OCI-LY1 (cell line): ENCODE measurements around the gene RPH3AL.

ENCODE experiments used
- H2AFZ ChIP-seq: fragments of 200-600 bp; sonication (generic), shearing (Covaris generic); 2 replicates; pipeline ENCODE4 v1.6.0; 2014; ENCODE audit warnings: antibody characterized with exemption, mild to moderate bottlenecking, low read length
- H3F3A ChIP-seq: fragments of 200-600 bp; sonication (generic), shearing (Covaris generic); 2 replicates; pipeline ENCODE4 v1.6.0; 2014; ENCODE audit warnings: mild to moderate bottlenecking, antibody characterized with exemption, low read length, moderate library complexity; ENCODE audit not compliant: insufficient read depth
- H3K27ac ChIP-seq: fragments of 200-600 bp; sonication (generic); 2 replicates; pipeline ENCODE4 v1.5.1; 2014; ENCODE audit warnings: low read length, mixed run types, mild to moderate bottlenecking, low read depth; ENCODE audit not compliant: poor library complexity, severe bottlenecking
- H3K27me3 ChIP-seq: fragments of 200-600 bp; sonication (generic); 2 replicates; pipeline ENCODE4 v1.6.0; 2014; ENCODE audit warnings: antibody characterized with exemption, mild to moderate bottlenecking, low read length, moderate library complexity; ENCODE audit not compliant: insufficient read depth
- H3K36me3 ChIP-seq: fragments of 200-600 bp; sonication (generic); 2 replicates; pipeline ENCODE4 v1.6.1; 2014; ENCODE audit warnings: mild to moderate bottlenecking, antibody characterized with exemption, low read length, moderate library complexity, mixed read lengths; ENCODE audit not compliant: insufficient read depth
- H3K4me1 ChIP-seq: fragments of 200-600 bp; sonication (generic); 2 replicates; pipeline ENCODE4 v1.5.1; 2014; ENCODE audit warnings: mild to moderate bottlenecking, low read length, moderate library complexity; ENCODE audit not compliant: insufficient read depth, severe bottlenecking
- H3K4me2 ChIP-seq: fragments of 200-600 bp; sonication (generic), shearing (Covaris generic); 2 replicates; pipeline ENCODE4 v1.6.1; 2014; ENCODE audit warnings: low read length
- H3K4me3 ChIP-seq: fragments of 200-600 bp; sonication (generic); 2 replicates; pipeline ENCODE4 v1.5.1; 2014; ENCODE audit warnings: low read length, low read depth, mild to moderate bottlenecking, mixed read lengths; ENCODE audit not compliant: poor library complexity, severe bottlenecking
- H3K79me2 ChIP-seq: fragments of 200-600 bp; shearing (Covaris generic); 2 replicates; pipeline ENCODE4 v1.6.1; 2016; ENCODE audit warnings: mixed run types, low read length, mixed read lengths; ENCODE audit not compliant: insufficient read depth
- H3K9ac ChIP-seq: fragments of 200-600 bp; sonication (generic), shearing (Covaris generic); 2 replicates; pipeline ENCODE4 v1.6.1; 2014; ENCODE audit warnings: mild to moderate bottlenecking, low read length, mixed read lengths
- H3K9me2 ChIP-seq: fragments of 200-600 bp; sonication (generic), shearing (Covaris generic); 2 replicates; pipeline ENCODE4 v1.6.1; 2014; ENCODE audit warnings: low read depth, mild to moderate bottlenecking, low read length, mixed read lengths
- H3K9me3 ChIP-seq: fragments of 200-600 bp; shearing (Covaris generic); 2 replicates; pipeline ENCODE4 v1.6.1; 2014; ENCODE audit warnings: low read length, mixed read lengths
- H4K20me1 ChIP-seq: fragments of 200-600 bp; sonication (generic), shearing (Covaris generic); 2 replicates; pipeline ENCODE4 v1.6.0; 2016; ENCODE audit warnings: mild to moderate bottlenecking, low read length; ENCODE audit not compliant: insufficient read depth
- EZH2 ChIP-seq: fragments of 200-600 bp; sonication (generic), shearing (Covaris generic); IDR thresholded peaks from 2 replicates; pipeline ENCODE4 v1.8.0; 2017; ENCODE audit warnings: borderline replicate concordance, mixed run types, mild to moderate bottlenecking, antibody characterized with exemption, low read length, moderate library complexity, mixed read lengths
- TF ChIP-seq, protein P1 (sequence below): fragments of 200-600 bp; sonication (generic), shearing (Covaris generic); IDR thresholded peaks from 2 replicates; pipeline ENCODE4 v1.5.1; 2017; ENCODE audit warnings: mild to moderate bottlenecking, antibody characterized with exemption, low read length, moderate library complexity, mixed read lengths

The RPH3AL gene

DNA sequence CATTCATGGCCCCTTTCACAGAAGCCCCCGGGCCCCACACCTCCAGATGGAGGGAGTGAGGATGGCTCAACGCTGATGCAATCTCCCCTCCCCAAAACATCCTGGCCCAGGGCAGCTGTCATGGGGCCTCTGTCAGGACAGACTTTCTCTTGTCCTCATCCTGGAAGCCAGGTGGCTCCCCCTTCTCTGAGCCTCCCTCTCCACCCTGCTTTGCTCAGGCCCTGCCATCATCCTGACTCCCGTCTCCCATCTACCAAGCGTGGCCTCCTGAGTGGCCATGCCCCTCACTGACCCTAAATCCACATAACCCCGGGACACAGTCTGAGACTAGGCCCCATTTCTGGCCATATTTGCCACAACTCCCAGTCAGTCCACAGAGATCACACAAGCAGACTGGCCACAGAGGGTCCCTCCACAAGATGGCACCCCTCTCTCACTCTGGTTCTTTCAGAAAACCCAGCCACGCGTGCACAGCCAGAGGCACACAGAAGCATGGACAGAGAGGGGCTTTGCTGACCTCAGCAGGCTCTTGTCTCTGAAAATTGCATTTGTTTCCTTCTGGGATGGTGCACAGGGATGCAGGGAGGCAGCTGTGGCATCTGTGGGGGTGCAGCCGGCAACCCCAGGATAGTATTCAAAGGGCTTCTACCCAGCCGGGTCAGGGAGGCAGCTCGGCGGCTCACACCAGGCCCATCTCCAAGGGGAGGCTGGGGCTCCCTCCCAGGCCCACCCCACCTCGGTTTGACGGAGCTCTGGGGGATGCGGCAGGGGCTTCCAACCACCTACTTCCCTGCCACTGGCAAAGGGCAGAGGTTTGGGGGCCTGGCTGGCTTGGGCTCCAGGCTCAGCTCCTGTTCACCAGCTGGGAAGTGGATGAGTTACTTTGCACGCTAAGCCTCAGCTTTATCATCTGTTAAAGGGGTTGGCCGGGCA is 188.0 kb downstream of the RPH3AL start:
- no peaks in the 10 kb centered on the region for H4K20me1 ChIP-seq
- H3K27ac ChIP-seq: no peak overlapping the region
- no peaks in the 10 kb centered on the region for H3F3A ChIP-seq
- no peaks in the 10 kb centered on the region; the same call in 1 of the 2 replicates for H3K27me3 ChIP-seq
- H3K36me3 ChIP-seq: no peaks in the 10 kb centered on the region
- H3K9me2 ChIP-seq: no peaks in the 10 kb centered on the region
- no peak for TF ChIP-seq EZH2
- TF ChIP-seq, protein P1, sequence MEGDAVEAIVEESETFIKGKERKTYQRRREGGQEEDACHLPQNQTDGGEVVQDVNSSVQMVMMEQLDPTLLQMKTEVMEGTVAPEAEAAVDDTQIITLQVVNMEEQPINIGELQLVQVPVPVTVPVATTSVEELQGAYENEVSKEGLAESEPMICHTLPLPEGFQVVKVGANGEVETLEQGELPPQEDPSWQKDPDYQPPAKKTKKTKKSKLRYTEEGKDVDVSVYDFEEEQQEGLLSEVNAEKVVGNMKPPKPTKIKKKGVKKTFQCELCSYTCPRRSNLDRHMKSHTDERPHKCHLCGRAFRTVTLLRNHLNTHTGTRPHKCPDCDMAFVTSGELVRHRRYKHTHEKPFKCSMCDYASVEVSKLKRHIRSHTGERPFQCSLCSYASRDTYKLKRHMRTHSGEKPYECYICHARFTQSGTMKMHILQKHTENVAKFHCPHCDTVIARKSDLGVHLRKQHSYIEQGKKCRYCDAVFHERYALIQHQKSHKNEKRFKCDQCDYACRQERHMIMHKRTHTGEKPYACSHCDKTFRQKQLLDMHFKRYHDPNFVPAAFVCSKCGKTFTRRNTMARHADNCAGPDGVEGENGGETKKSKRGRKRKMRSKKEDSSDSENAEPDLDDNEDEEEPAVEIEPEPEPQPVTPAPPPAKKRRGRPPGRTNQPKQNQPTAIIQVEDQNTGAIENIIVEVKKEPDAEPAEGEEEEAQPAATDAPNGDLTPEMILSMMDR: peak; percentile 73
- no peaks in the 10 kb centered on the region for H3K4me1 ChIP-seq
- no peak overlapping the region for H3K4me2 ChIP-seq
- no peak overlapping the region for H2AFZ ChIP-seq
- no peaks in the 10 kb centered on the region for H3K79me2 ChIP-seq
- H3K9ac ChIP-seq: no peak overlapping the region
- no peak overlapping the region for H3K4me3 ChIP-seq
- H3K9me3 ChIP-seq: no peaks in the 10 kb centered on the region

DNA sequence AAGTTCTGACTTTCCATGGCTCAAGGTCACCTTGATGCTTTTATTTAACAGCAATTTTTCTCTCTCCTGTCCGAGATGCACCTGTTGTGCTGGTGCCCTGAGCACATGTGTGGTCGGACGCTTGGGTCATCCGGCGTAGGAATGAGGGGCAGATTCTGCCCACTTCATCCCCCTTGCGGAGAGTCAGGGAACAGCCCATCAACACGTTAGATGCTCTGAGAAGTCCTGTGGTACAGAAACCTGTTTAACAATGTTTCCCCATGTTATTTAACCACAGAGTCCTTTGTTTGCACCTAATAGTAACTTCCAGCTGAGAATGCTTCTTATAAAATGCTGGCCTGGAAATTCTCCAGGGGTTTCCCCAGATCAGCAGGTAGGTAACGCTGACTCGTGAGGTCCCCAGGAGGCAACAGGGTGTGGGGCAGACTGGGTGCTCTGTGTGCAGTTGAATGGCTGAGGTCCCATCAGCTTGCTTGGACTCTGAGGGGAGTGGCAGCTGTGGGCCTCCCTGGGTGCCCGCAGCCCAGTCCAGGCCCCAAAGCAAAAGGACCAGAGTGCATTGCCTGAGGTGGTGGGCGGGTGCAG is 189.0 kb downstream of the RPH3AL start:
- no peaks in the 10 kb centered on the region for H3K9me2 ChIP-seq
- H3K79me2 ChIP-seq: no peaks in the 10 kb centered on the region
- H3K4me2 ChIP-seq: no peak overlapping the region
- no peak overlapping the region for H3K27ac ChIP-seq
- H3K9ac ChIP-seq: no peak overlapping the region
- TF ChIP-seq EZH2: no peak
- TF ChIP-seq, protein P1: peak; percentile 50
- no peaks in the 10 kb centered on the region for H3F3A ChIP-seq
- no peaks in the 10 kb centered on the region for H3K4me1 ChIP-seq
- H4K20me1 ChIP-seq: no peaks in the 10 kb centered on the region
- H3K27me3 ChIP-seq: no peaks in the 10 kb centered on the region; the same call in 1 of the 2 replicates
- no peaks in the 10 kb centered on the region for H3K9me3 ChIP-seq
- H3K36me3 ChIP-seq: no peaks in the 10 kb centered on the region
- H2AFZ ChIP-seq: no peak overlapping the region
- H3K4me3 ChIP-seq: no peak overlapping the region

DNA sequence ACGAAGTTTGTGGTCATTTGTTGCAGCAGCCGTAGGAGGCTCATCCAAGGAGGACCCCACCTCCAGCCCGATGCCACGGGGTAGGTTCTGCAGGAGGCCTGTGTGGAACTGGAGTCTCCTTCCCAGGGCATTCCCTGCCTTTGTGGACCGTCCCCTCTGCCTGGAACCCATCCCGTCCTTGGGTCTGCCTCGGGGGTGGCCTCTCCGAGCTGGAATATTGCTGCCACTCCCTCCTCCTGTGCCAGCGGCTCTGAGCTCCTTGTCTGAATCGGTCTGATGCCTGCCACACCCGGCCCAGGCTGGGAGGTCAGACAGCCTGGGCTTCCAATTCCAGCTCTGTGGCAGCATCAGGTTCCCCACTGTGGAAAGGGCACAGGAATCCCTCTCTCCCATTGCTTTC is 189.9 kb downstream of the RPH3AL start:
- H3K27me3 ChIP-seq: no peaks in the 10 kb centered on the region; the same call in 1 of the 2 replicates
- H3K9me2 ChIP-seq: no peaks in the 10 kb centered on the region
- H3F3A ChIP-seq: no peaks in the 10 kb centered on the region
- no peak overlapping the region for H3K9ac ChIP-seq
- H3K27ac ChIP-seq: no peak overlapping the region
- H3K36me3 ChIP-seq: no peaks in the 10 kb centered on the region
- H3K79me2 ChIP-seq: no peaks in the 10 kb centered on the region
- H3K4me3 ChIP-seq: no peak overlapping the region
- no peaks in the 10 kb centered on the region for H4K20me1 ChIP-seq
- TF ChIP-seq, protein P1: no peak
- TF ChIP-seq EZH2: no peak
- H3K4me2 ChIP-seq: no peak overlapping the region
- no peaks in the 10 kb centered on the region for H3K9me3 ChIP-seq
- H3K4me1 ChIP-seq: no peaks in the 10 kb centered on the region
- no peak overlapping the region for H2AFZ ChIP-seq
